IMR-90 (cell line): ENCODE results near the gene FBXL7. TPM values are rescaled to one million over a fixed set of nuclear protein-coding genes. Genes with fewer than 3 reads are reported as not detected.

Source experiments
- ATAC-seq: fragments of 200-7000 bp; cut with Tn5 transposase; 2 replicates; pipeline ENCODE4 v1.9.1; 2020; ENCODE audit warnings: low read depth, mild to moderate bottlenecking, moderate library complexity
- BruUV-seq: library from RNA; stranded (reverse); fragments of 400-500 nt; replicated peaks from 2 replicates; lab custom pipeline; 2021; lab: Mats Ljungman, UMichigan
- CTCF ChIA-PET: fragments of 300-600 bp; formaldehyde crosslinking; extraction: SDS; loops from one replicate; lab custom pipeline; 2021; ENCODE audit warnings: antibody characterized with exemption; lab: Yijun Ruan, JAX
- POLR2A ChIA-PET: fragments of 300-600 bp; sonication (Branson Sonifier 250); formaldehyde crosslinking; loops from one replicate; lab custom pipeline; 2022; ENCODE audit warnings: antibody characterized with exemption; ENCODE audit not compliant: unreplicated experiment; lab: Charles Lee
- DNase-seq: peaks from one replicate; pipeline ENCODE4 v3.0.0; 2013
- H2AFZ ChIP-seq: replicated peaks from 2 replicates; pipeline ENCODE3; 2013; ENCODE audit warnings: low read length, mild to moderate bottlenecking; ENCODE audit not compliant: poor library complexity
- H2AK5ac ChIP-seq: 2 replicates; pipeline ENCODE4 v1.6.1; 2013; ENCODE audit warnings: low read depth, low read length, inconsistent platforms
- H2AK9ac ChIP-seq: replicated peaks from 2 replicates; pipeline ENCODE3; 2013; ENCODE audit warnings: mild to moderate bottlenecking, low read depth, low read length, moderate library complexity; ENCODE audit not compliant: poor library complexity
- H2BK120ac ChIP-seq: 2 replicates; pipeline ENCODE4 v1.6.1; 2013; ENCODE audit warnings: low read depth, low read length, inconsistent platforms
- H2BK15ac ChIP-seq: 3 replicates; pipeline ENCODE4 v1.6.1; 2013; ENCODE audit warnings: low read depth, low read length, inconsistent platforms
- H2BK20ac ChIP-seq: 2 replicates; pipeline ENCODE4 v1.6.1; 2013; ENCODE audit warnings: low read depth, mild to moderate bottlenecking, inconsistent platforms, low read length, moderate library complexity
- H2BK5ac ChIP-seq: 2 replicates; pipeline ENCODE4 v1.6.1; 2013; ENCODE audit warnings: mild to moderate bottlenecking, low read depth, low read length, inconsistent platforms; ENCODE audit not compliant: poor library complexity, severe bottlenecking
- H3K14ac ChIP-seq: replicated peaks from 2 replicates; pipeline ENCODE4 v1.6.1; 2013; ENCODE audit warnings: low read depth, low read length, inconsistent platforms
- H3K18ac ChIP-seq: 2 replicates; pipeline ENCODE4 v1.6.1; 2013; ENCODE audit warnings: low read depth, low read length, control low read depth
- H3K23ac ChIP-seq: 2 replicates; pipeline ENCODE4 v1.6.1; 2013; ENCODE audit warnings: low read depth, low read length, inconsistent platforms
- H3K27ac ChIP-seq: 2 replicates; pipeline ENCODE4 v1.5.1; 2013; ENCODE audit warnings: mild to moderate bottlenecking, control low read depth, low read length; ENCODE audit not compliant: insufficient read depth
- H3K27me3 ChIP-seq: 2 replicates; pipeline ENCODE4 v1.6.1; 2013; ENCODE audit warnings: low read length; ENCODE audit not compliant: control insufficient read depth, insufficient read depth
- H3K36me3 ChIP-seq: 2 replicates; pipeline ENCODE4 v1.6.1; 2013; ENCODE audit warnings: low read length, mixed read lengths; ENCODE audit not compliant: control insufficient read depth, insufficient read depth
- H3K4ac ChIP-seq: 2 replicates; pipeline ENCODE4 v1.6.1; 2013; ENCODE audit warnings: low read depth, low read length, inconsistent platforms
- H3K4me1 ChIP-seq: 2 replicates; pipeline ENCODE4 v1.6.1; 2013; ENCODE audit warnings: low read length, mixed read lengths; ENCODE audit not compliant: control insufficient read depth, insufficient read depth
- H3K4me2 ChIP-seq: 2 replicates; pipeline ENCODE4 v1.6.1; 2013; ENCODE audit warnings: low read depth, mild to moderate bottlenecking, control low read depth, low read length, moderate library complexity
- H3K4me3 ChIP-seq: 2 replicates; pipeline ENCODE4 v1.5.1; 2013; ENCODE audit warnings: low read depth, mild to moderate bottlenecking, control low read depth, low read length, moderate library complexity; ENCODE audit not compliant: insufficient read depth
- H3K56ac ChIP-seq: 2 replicates; pipeline ENCODE4 v1.6.1; 2013; ENCODE audit warnings: low read length, inconsistent platforms; ENCODE audit not compliant: insufficient read depth; ENCODE audit errors: extremely low read depth
- H3K79me1 ChIP-seq, 2 experiments: 2 replicates each; pipeline ENCODE4 v1.6.1; 2013; ENCODE audit warnings: low read length in 2 of 2, inconsistent platforms in 1 of 2, low read depth in 1 of 2
- H3K9ac ChIP-seq: 2 replicates; pipeline ENCODE4 v1.6.1; 2013; ENCODE audit warnings: low read depth, low read length, control low read depth
- H3K9me1 ChIP-seq: 2 replicates; pipeline ENCODE4 v1.6.1; 2013; ENCODE audit warnings: low read length, inconsistent platforms; ENCODE audit not compliant: insufficient read depth
- H3K9me3 ChIP-seq: 2 replicates; pipeline ENCODE4 v1.6.1; 2013; ENCODE audit warnings: low read length; ENCODE audit not compliant: control insufficient read depth, insufficient read depth
- H4K20me1 ChIP-seq: 2 replicates; pipeline ENCODE4 v1.6.1; 2013; ENCODE audit warnings: low read length, inconsistent platforms; ENCODE audit not compliant: insufficient read depth
- H4K5ac ChIP-seq: 2 replicates; pipeline ENCODE4 v1.6.1; 2013; ENCODE audit warnings: mild to moderate bottlenecking, low read depth, low read length, control low read depth
- H4K8ac ChIP-seq, 2 experiments: 2 replicates each; pipeline ENCODE4 v1.6.1; 2013; ENCODE audit warnings: low read depth in 2 of 2, low read length in 2 of 2, control low read depth in 1 of 2, inconsistent platforms in 1 of 2
- H4K91ac ChIP-seq: 2 replicates; pipeline ENCODE4 v1.6.1; 2013; ENCODE audit warnings: low read depth, low read length, inconsistent platforms; ENCODE audit not compliant: insufficient read depth
- BHLHE40 ChIP-seq: fragments of 150-350 bp; IDR thresholded peaks from 2 replicates; pipeline ENCODE4 v1.6.1; 2016; ENCODE audit warnings: mild to moderate bottlenecking, low read depth, low read length
- CEBPB ChIP-seq: IDR thresholded peaks from 2 replicates; pipeline ENCODE4 v1.6.1; 2012; ENCODE audit warnings: low read depth, low read length, improper control_type of control experiment
- CHD1 ChIP-seq: IDR thresholded peaks from 2 replicates; pipeline ENCODE4 v1.6.1; 2012; ENCODE audit warnings: low read depth, low read length, improper control_type of control experiment
- CTCF ChIP-seq: conservative IDR thresholded peaks from 2 replicates; pipeline ENCODE4 v1.5.1; 2012; ENCODE audit warnings: mild to moderate bottlenecking, low read depth, low read length, improper control_type of control experiment
- MAFK ChIP-seq: IDR thresholded peaks from 2 replicates; pipeline ENCODE4 v1.6.1; 2012; ENCODE audit warnings: low read depth, low read length, improper control_type of control experiment
- MAZ ChIP-seq: IDR thresholded peaks from 2 replicates; pipeline ENCODE4 v1.6.1; 2012; ENCODE audit warnings: low read depth, mild to moderate bottlenecking, low read length, improper control_type of control experiment, moderate library complexity, borderline replicate concordance
- NFE2L2 ChIP-seq: fragments of 150-350 bp; IDR thresholded peaks from 2 replicates; pipeline ENCODE4 v1.6.1; 2016; ENCODE audit warnings: low read depth, mild to moderate bottlenecking, low read length
- POLR2A ChIP-seq: IDR thresholded peaks from 2 replicates; pipeline ENCODE4 v1.6.1; 2012; ENCODE audit warnings: mild to moderate bottlenecking, low read depth, low read length
- RAD21 ChIP-seq: IDR thresholded peaks from 2 replicates; pipeline ENCODE4 v1.6.1; 2012; ENCODE audit warnings: low read length, improper control_type of control experiment
- RCOR1 ChIP-seq: IDR thresholded peaks from 2 replicates; pipeline ENCODE4 v1.6.1; 2012; ENCODE audit warnings: mild to moderate bottlenecking, low read length, improper control_type of control experiment; ENCODE audit not compliant: insufficient replicate concordance
- RFX5 ChIP-seq: IDR thresholded peaks from 2 replicates; pipeline ENCODE4 v1.8.0; 2012; ENCODE audit warnings: low read depth, mild to moderate bottlenecking, low read length, moderate library complexity
- SMC3 ChIP-seq: fragments of 150-350 bp; IDR thresholded peaks from 2 replicates; pipeline ENCODE4 v1.6.1; 2016; ENCODE audit warnings: low read depth, mild to moderate bottlenecking, antibody characterized with exemption, low read length, moderate library complexity
- WGBS, 2 experiments: methylation state at CpG; one replicate each; pipeline versions ENCODE4 v1.1.5 to v1.1.7; 2013; ENCODE audit warnings: missing lambda C conversion rate in 2 of 2; ENCODE audit not compliant: insufficient read length in 1 of 2; ENCODE audit errors: extremely low coverage in 2 of 2; 5-methylcytosine and 5-hydroxymethylcytosine counted together
- dilution Hi-C: fragments of 300-500 bp; cut with HindIII; formaldehyde crosslinking; loops from one replicate; pipeline ENCODE4 v1.14.3; 2018; ENCODE audit warnings: low sequenced_read_pairs; ENCODE audit not compliant: unreplicated experiment
- in situ Hi-C: fragments of 300-500 bp; cut with MboI; formaldehyde crosslinking; loops from 3 replicates; pipeline ENCODE4 v1.14.3; 2019; ENCODE audit warnings: low sequenced_read_pairs, inconsistent platforms, mixed read lengths
- intact Hi-C: fragments of 100-400 bp; cut with micrococcal nuclease; formaldehyde crosslinking; loops from 2 replicates; pipeline ENCODE4 v1.10.0; 2022
- polyA plus RNA-seq, 3 experiments: library from polyadenylated mRNA; depleted of rRNA; stranded (reverse); fragments of >200 nt; gene quantifications; 2 replicates each; pipeline ENCODE4 v1.2.3, GENCODE V29; 2012; ENCODE audit warnings: low replicate concordance in 1 of 3
- total RNA-seq: library from RNA; depleted of rRNA; stranded (reverse); fragments of >200 nt; gene quantifications from 2 replicates; pipeline ENCODE4 v1.2.3, GENCODE V29; 2012

The FBXL7 gene
- total and polyA plus RNA-seq, 2 of the 4 experiments (the other 2 are of a cell fraction), result 4.1 to 10.2 TPM

DNA sequence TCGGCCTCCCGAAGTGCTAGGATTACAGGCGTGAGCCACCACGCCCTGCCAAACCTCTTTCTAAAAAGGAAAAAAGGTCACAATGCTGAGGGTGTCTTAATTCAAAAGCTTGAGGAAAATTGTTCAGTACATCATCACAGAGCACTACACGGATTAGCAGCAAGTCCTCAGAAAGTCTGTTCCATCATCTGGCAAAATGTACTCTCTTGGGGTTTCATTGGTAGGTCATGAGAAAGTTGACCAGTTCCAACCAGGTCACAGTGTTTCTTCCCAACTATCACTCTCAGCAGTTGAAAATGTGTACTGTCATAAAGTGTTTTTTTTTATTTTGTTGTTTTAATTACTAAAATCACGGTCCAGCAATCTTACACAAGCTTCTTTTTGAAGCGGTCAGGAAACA lies 299.6 kb downstream of the FBXL7 start:
- BruUV-seq, result no TSS peak
- WGBS, 2 experiments, result 100% methylated on average over 2 of the region's 7 CpGs; no CpG with 5 or more reads in 1 of the 2 experiments

More for the DNA sequence above, 299.6 kb downstream of the FBXL7 start:
- Histone ChIP-seq H4K8ac (no peak overlapping the region), H3K27me3 (no peaks in the 10 kb centered on the region), H2BK20ac (no peak overlapping the region), H3K36me3 (no peaks in the 10 kb centered on the region), H2BK15ac (no peak overlapping the region), H3K4me2 (no peak overlapping the region), H4K91ac (no peak overlapping the region), H2BK5ac (no peak overlapping the region), H3K9ac (no peak overlapping the region), H4K20me1 (no peaks in the 10 kb centered on the region), H3K56ac (no peak overlapping the region), H3K4ac (no peak overlapping the region), H2AK5ac (no peak overlapping the region), H3K9me3 (peaks cover 3% of the 10 kb centered on the region; the same call in 1 of the 2 replicates), H3K18ac (no peak overlapping the region), H3K14ac (no peak overlapping the region), H3K4me3 (no peak overlapping the region), H2AFZ (no peak overlapping the region), H2AK9ac (no peak overlapping the region), H4K5ac (no peak overlapping the region), H3K79me1 (peaks cover 9 to 10% of the 10 kb centered on the region in 2 experiments; a peak in 3 of 4 replicates), H3K23ac (no peak overlapping the region), H3K27ac (no peak overlapping the region), H3K9me1 (no peaks in the 10 kb centered on the region; the same call in 1 of the 2 replicates), H3K4me1 (no peaks in the 10 kb centered on the region), H2BK120ac (no peak overlapping the region)
- ATAC-seq (no peak), DNase-seq (no peak)
- dilution Hi-C loops (no loop called here), intact Hi-C loops (no loop called here), in situ Hi-C loops (no loop called here)
- ChIA-PET CTCF (no interaction called here), POLR2A (no interaction called here)
- TF ChIP-seq RFX5 (no peak), MAFK (no peak), NFE2L2 (no peak), CEBPB (no peak), RAD21 (no peak), SMC3 (no peak), CTCF (no peak), POLR2A (no peak), MAZ (no peak), CHD1 (no peak), BHLHE40 (no peak), RCOR1 (no peak)
